IPS-NIHi7 (cell line): ENCODE data around the gene DOHH.
"Not testable (repeated sequence)": the region's sequence is repeated elsewhere in the genome, so short reads cannot be mapped to it uniquely, and the experiment has no call there.

ENCODE experiments used
- DNase-seq: peaks from one replicate; pipeline ENCODE4 v3.0.0; 2012; ENCODE audit warnings: mixed read lengths; ENCODE audit errors: extremely low spot score

Gene DOHH

GRCh38 chr19:3534375-3535234 lies 34.1 kb upstream of the DOHH start:
- DNase-seq, result no peak

- DNase-seq, result no peak
Measured at GRCh38 chr19:3533563-3534216, 33.2 kb upstream of the DOHH start.

GRCh38 chr19:3533033-3533432 lies 32.6 kb upstream of the DOHH start:
- no peak for DNase-seq

- DNase-seq, result no peak
Measured at GRCh38 chr19:3532154-3532786, 31.8 kb upstream of the DOHH start.

- no peak for DNase-seq
Measured at GRCh38 chr19:3531716-3532115, 31.2 kb upstream of the DOHH start.

- no peak for DNase-seq
Measured at GRCh38 chr19:3530389-3530788, 29.9 kb upstream of the DOHH start.

GRCh38 chr19:3529299-3529698 lies 28.8 kb upstream of the DOHH start:
- DNase-seq, result not testable (repeated sequence)

- no peak for DNase-seq
Measured at GRCh38 chr19:3528539-3529211, 28.2 kb upstream of the DOHH start.

GRCh38 chr19:3528080-3528479 lies 27.6 kb upstream of the DOHH start:
- no peak for DNase-seq

GRCh38 chr19:3527238-3527910 lies 26.9 kb upstream of the DOHH start:
- DNase-seq, result no peak

- DNase-seq, result no peak
Measured at GRCh38 chr19:3526507-3527237, 26.2 kb upstream of the DOHH start.

GRCh38 chr19:3524904-3525451 lies 24.5 kb upstream of the DOHH start:
- DNase-seq, result no peak

- DNase-seq, result no peak
Measured at GRCh38 chr19:3524078-3524842, 23.8 kb upstream of the DOHH start.

- no peak for DNase-seq
Measured at GRCh38 chr19:3523361-3524077, 23.0 kb upstream of the DOHH start.

GRCh38 chr19:3522421-3523360 lies 22.2 kb upstream of the DOHH start:
- DNase-seq, result no peak

GRCh38 chr19:3521104-3521445 lies 20.6 kb upstream of the DOHH start:
- DNase-seq, result no peak

- DNase-seq, result no peak
Measured at GRCh38 chr19:3520166-3521103, 20.0 kb upstream of the DOHH start.
